ENCODE data around the gene CFAP20DC. TPM values are rescaled to one million over a fixed set of nuclear protein-coding genes. Genes with fewer than 3 reads are reported as not detected.
A peak's percentile ranks its signal among the peaks of the same experiment; 100 is the strongest.

CFAP20DC gene
- polyA plus RNA-seq, 1 donor from 2014 or later: 0.53 TPM

GRCh38 chr3:58800940-58801339, 248.9 kb downstream of the CFAP20DC start:
- Mint-ChIP-seq H3K4me1 (no peaks in the 10 kb centered on the region), H3K27me3 (no peaks in the 10 kb centered on the region), H3K4me3 (no peak overlapping the region), H3K27ac (no peak overlapping the region), H3K36me3 (no peaks in the 10 kb centered on the region), H3K9me3 (no peaks in the 10 kb centered on the region)

DNA sequence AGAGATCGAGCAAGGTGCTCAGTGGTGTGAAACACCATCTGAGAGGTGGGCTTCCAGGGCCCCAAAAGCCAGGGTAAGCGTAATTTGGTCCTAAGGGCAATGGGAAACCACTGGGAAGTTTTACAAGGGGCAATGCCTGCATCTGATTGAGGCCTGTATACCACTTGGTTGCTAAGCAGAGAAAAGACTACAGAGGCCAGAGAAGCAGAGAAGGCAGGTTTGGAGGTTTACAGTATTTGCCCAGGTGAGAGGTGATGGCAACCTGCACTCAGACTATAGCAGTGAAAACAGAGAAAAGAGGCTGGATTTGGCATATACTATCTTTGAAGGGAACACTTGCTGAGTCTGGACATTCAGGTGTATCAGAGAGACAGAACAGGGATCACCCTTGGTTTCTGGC, 249.8 kb downstream of the CFAP20DC start:
- no peak overlapping the region for H3K27ac Mint-ChIP-seq
- H3K27me3 Mint-ChIP-seq: no peaks in the 10 kb centered on the region
- H3K36me3 Mint-ChIP-seq: no peaks in the 10 kb centered on the region

DNA sequence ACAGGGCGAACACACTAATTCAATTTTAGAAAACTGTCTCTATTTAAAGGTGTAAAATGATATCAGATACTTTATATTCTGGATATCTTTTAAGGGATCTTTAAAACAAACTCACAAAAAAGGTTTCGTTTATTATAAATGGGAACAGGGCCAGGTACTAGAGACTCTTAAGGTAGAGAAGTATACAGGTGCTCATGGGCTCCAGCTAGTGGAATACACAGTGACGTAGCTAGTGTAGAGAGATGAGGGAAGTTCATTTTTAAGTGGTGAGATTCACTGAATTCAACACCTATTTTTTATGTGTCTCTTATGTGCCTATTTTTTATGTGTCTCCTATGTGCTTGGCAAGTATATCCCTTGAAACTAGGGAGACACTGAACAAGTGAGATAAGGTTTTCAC, 250.6 kb downstream of the CFAP20DC start:
- Mint-ChIP-seq H3K36me3 (no peaks in the 10 kb centered on the region), H3K4me3 (no peak overlapping the region), H3K27me3 (no peaks in the 10 kb centered on the region), H3K27ac (no peak overlapping the region), H3K4me1 (no peaks in the 10 kb centered on the region), H3K9me3 (no peaks in the 10 kb centered on the region)

More for the DNA sequence above, 249.8 kb downstream of the CFAP20DC start:
- no peaks in the 10 kb centered on the region for H3K9me3 Mint-ChIP-seq
- no peaks in the 10 kb centered on the region for H3K4me1 Mint-ChIP-seq
- H3K4me3 Mint-ChIP-seq: no peak overlapping the region

- H3K27me3 Mint-ChIP-seq: no peaks in the 10 kb centered on the region
- no peak overlapping the region for H3K4me3 Mint-ChIP-seq
- no peaks in the 10 kb centered on the region for H3K4me1 Mint-ChIP-seq
- no peaks in the 10 kb centered on the region for H3K36me3 Mint-ChIP-seq
- H3K9me3 Mint-ChIP-seq: no peaks in the 10 kb centered on the region
- H3K27ac Mint-ChIP-seq: no peak overlapping the region
Measured at GRCh38 chr3:58798312-58798711, 251.5 kb downstream of the CFAP20DC start.

- Mint-ChIP-seq H3K36me3 (no peaks in the 10 kb centered on the region), H3K9me3 (peaks cover 0 to 2% (median 0%) of the 10 kb centered on the region in 3 donors), H3K4me1 (no peaks in the 10 kb centered on the region), H3K27me3 (no peaks in the 10 kb centered on the region), H3K27ac (no peak overlapping the region), H3K4me3 (no peak overlapping the region)
Measured at GRCh38 chr3:58794750-58795149, 255.1 kb downstream of the CFAP20DC start.

DNA sequence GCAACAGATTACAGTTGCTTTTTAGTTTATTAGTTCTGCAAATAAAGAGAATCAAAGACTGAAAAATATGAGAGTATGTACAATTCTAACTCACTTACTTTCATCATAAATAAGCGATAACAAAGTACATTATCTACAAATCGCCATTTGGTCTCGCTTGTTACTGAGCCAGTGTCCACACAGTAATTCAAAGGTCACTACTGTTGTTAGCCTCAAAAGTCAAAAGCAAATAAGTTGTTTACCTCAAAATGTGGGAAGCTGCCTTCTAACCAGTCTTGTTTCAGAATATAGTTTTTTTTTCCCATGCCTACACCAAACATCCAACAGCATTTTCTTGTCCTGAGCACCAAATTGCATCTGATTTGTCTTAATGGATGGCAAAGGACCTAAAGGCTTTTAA, 255.9 kb downstream of the CFAP20DC start:
- Mint-ChIP-seq H3K27ac (peak overlapping the region in 1 of 3 donors; percentile 12), H3K4me3 (no peak overlapping the region), H3K4me1 (no peaks in the 10 kb centered on the region), H3K36me3 (no peaks in the 10 kb centered on the region), H3K27me3 (no peaks in the 10 kb centered on the region), H3K9me3 (peaks cover 0 to 2% (median 0%) of the 10 kb centered on the region in 3 donors)

GRCh38 chr3:58792921-58793451, 256.8 kb downstream of the CFAP20DC start:
- no peak overlapping the region for H3K27ac Mint-ChIP-seq
- H3K36me3 Mint-ChIP-seq: no peaks in the 10 kb centered on the region
- peaks cover 0 to 2% (median 0%) of the 10 kb centered on the region in 3 donors for H3K9me3 Mint-ChIP-seq
- H3K4me1 Mint-ChIP-seq: no peaks in the 10 kb centered on the region
- H3K4me3 Mint-ChIP-seq: no peak overlapping the region
- no peaks in the 10 kb centered on the region for H3K27me3 Mint-ChIP-seq

DNA sequence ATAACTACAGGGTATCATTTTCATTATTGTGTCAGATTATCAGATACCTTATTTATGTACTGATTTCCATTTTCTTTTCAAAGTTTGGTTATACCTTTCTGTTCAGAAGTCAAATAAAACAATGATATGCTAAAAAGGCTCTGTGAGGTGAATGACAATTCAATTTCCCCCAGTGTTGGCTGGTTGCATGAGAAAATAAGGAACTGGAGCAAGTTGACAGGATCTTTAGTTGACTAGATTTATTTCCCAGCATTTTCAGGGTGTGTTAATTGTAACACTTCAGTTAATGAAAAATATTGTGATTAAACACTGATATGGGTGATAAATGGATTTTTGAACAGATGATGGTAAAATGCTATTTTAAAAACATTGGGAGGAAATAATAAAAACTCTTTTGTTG, 260.4 kb downstream of the CFAP20DC start:
- H3K36me3 Mint-ChIP-seq: no peaks in the 10 kb centered on the region
- H3K9me3 Mint-ChIP-seq: peaks cover 0 to 2% (median 0%) of the 10 kb centered on the region in 3 donors
- no peaks in the 10 kb centered on the region for H3K4me1 Mint-ChIP-seq
- no peak overlapping the region for H3K4me3 Mint-ChIP-seq
- no peak overlapping the region for H3K27ac Mint-ChIP-seq
- peaks cover 2% of the 10 kb centered on the region for H3K27me3 Mint-ChIP-seq

- no peaks in the 10 kb centered on the region for H3K36me3 Mint-ChIP-seq
- no peaks in the 10 kb centered on the region for H3K4me1 Mint-ChIP-seq
- peaks cover 2 to 20% (median 19%) of the 10 kb centered on the region in 3 donors for H3K9me3 Mint-ChIP-seq
- H3K27ac Mint-ChIP-seq: no peak overlapping the region
- no peak overlapping the region for H3K4me3 Mint-ChIP-seq
- peaks cover 2% of the 10 kb centered on the region for H3K27me3 Mint-ChIP-seq
Measured at GRCh38 chr3:58784888-58785287, 264.9 kb downstream of the CFAP20DC start.

DNA sequence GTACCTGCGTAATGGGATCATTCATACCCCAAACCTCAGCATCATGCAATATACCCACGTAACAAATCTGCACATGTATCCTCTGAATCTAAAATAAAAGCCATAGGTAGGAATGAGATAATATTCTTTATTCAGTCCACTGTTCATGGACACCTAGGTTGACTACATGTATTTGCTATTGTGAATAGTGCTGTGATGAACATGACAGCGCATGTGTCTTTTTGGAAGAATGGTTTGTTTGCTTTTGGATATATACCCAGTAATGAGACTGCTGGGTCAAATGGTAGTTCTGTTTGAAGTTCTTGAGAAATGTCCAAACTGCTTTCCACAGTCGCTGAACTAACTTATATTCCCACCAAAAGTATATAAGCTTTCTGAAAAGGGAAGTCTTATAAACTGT, 265.4 kb downstream of the CFAP20DC start:
- H3K27ac Mint-ChIP-seq: no peak overlapping the region
- H3K27me3 Mint-ChIP-seq: peaks cover 2% of the 10 kb centered on the region
- peaks cover 5 to 24% (median 21%) of the 10 kb centered on the region in 3 donors for H3K9me3 Mint-ChIP-seq
- H3K36me3 Mint-ChIP-seq: no peaks in the 10 kb centered on the region
- H3K4me3 Mint-ChIP-seq: no peak overlapping the region
- H3K4me1 Mint-ChIP-seq: no peaks in the 10 kb centered on the region

- no peak overlapping the region for H3K27ac Mint-ChIP-seq
- H3K4me1 Mint-ChIP-seq: no peaks in the 10 kb centered on the region
- H3K27me3 Mint-ChIP-seq: peaks cover 2% of the 10 kb centered on the region
- peaks cover 5 to 30% (median 23%) of the 10 kb centered on the region in 3 donors for H3K9me3 Mint-ChIP-seq
- no peaks in the 10 kb centered on the region for H3K36me3 Mint-ChIP-seq
- no peak overlapping the region for H3K4me3 Mint-ChIP-seq
Measured at GRCh38 chr3:58783845-58784244, 266.0 kb downstream of the CFAP20DC start.

- no peaks in the 10 kb centered on the region for H3K4me1 Mint-ChIP-seq
- peaks cover 1% of the 10 kb centered on the region for H3K27me3 Mint-ChIP-seq
- H3K4me3 Mint-ChIP-seq: no peak overlapping the region
- H3K9me3 Mint-ChIP-seq: peaks cover 6 to 34% (median 27%) of the 10 kb centered on the region in 3 donors
- H3K27ac Mint-ChIP-seq: no peak overlapping the region
- H3K36me3 Mint-ChIP-seq: no peaks in the 10 kb centered on the region
Measured at GRCh38 chr3:58779934-58780333, 269.9 kb downstream of the CFAP20DC start.

DNA sequence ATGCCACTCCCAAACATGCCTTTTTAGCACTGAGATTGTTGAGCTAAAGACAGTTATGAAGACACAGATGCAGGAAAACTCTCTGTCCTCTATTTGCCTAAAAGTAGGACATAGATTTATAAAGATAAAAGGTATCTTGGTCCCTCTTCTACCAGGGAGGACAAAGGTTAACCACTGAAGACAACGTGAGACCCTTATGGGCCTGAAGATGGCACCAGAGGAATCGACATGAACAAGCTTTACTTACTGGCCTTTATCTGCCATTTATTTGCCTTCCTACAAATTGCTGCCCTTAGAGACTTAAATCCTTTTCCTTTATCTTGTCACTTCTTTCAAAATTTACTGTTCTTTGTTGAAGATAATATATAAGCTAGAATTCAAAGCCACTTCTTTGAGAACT, 273.6 kb downstream of the CFAP20DC start:
- Mint-ChIP-seq H3K27ac (no peak overlapping the region), H3K27me3 (peaks cover 2% of the 10 kb centered on the region), H3K4me3 (no peak overlapping the region), H3K36me3 (no peaks in the 10 kb centered on the region), H3K4me1 (no peaks in the 10 kb centered on the region), H3K9me3 (peaks cover 6 to 25% (median 15%) of the 10 kb centered on the region in 3 donors)

DNA sequence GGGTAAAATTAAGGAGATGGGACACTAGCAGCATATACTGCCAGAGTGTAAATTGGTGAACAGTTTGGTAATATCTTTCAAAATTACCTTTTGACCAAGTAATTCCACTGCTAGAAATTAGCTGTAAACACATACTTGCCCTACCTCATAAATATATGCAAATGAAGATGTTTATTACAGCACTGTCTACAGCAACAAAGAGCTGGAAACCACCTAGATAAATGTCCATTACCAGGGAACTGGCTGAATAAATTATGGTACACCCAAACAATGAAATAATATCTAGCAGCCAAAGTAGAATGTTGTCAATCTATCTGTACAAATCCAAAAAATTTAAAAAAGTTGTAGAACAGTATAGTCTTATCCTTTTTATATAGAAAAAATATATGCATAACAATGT, 277.4 kb downstream of the CFAP20DC start:
- no peak overlapping the region for H3K4me3 Mint-ChIP-seq
- peaks cover 11% of the 10 kb centered on the region for H3K27me3 Mint-ChIP-seq
- H3K36me3 Mint-ChIP-seq: no peaks in the 10 kb centered on the region
- no peak overlapping the region for H3K27ac Mint-ChIP-seq
- H3K4me1 Mint-ChIP-seq: no peaks in the 10 kb centered on the region
- peaks cover 1 to 4% (median 3%) of the 10 kb centered on the region in 3 donors for H3K9me3 Mint-ChIP-seq

GRCh38 chr3:58769065-58769464, 280.8 kb downstream of the CFAP20DC start:
- no peak overlapping the region for H3K27ac Mint-ChIP-seq
- H3K4me1 Mint-ChIP-seq: no peaks in the 10 kb centered on the region
- H3K4me3 Mint-ChIP-seq: no peak overlapping the region

GRCh38 chr3:58766587-58767282, 283.1 kb downstream of the CFAP20DC start:
- peaks cover 9% of the 10 kb centered on the region for H3K27me3 Mint-ChIP-seq
- no peaks in the 10 kb centered on the region for H3K36me3 Mint-ChIP-seq
- H3K9me3 Mint-ChIP-seq: peaks cover 0 to 3% (median 2%) of the 10 kb centered on the region in 3 donors
- H3K4me3 Mint-ChIP-seq: no peak overlapping the region
- H3K4me1 Mint-ChIP-seq: no peaks in the 10 kb centered on the region
- peak overlapping the region in 1 of 3 donors; percentile 44 for H3K27ac Mint-ChIP-seq

More at GRCh38 chr3:58769065-58769464, 280.8 kb downstream of the CFAP20DC start:
- H3K27me3 Mint-ChIP-seq: peaks cover 9% of the 10 kb centered on the region
- H3K9me3 Mint-ChIP-seq: peaks cover 0 to 3% (median 2%) of the 10 kb centered on the region in 3 donors
- no peaks in the 10 kb centered on the region for H3K36me3 Mint-ChIP-seq

Measured in IgD-negative memory B cell (primary cell).